ENCODE measurements around the gene BMPR2.

DNA sequence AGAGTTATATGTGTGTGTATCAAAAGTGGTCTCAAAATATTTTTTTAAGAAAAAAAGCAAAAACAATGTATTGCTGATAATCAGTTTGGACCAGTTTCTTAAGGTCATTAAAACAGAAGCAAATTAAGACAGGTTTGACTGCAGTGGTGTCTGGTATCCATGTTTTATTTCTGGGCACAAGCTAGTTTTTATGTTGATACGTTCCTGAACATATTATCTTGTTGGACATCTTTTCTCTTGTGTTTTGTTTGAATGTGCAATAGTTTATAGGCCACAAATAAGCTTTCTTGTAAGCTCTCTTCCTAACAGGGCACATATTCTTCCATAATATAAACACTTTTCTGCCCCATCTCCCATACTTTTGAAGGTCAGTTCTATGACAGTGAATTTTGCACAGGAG lies 184.1 kb downstream of the BMPR2 start:
- no peak for TF ChIP-seq CTCF (IDR thresholded peaks at IDR 0.05)
- TF ChIP-seq EP300 (IDR thresholded peaks at IDR 0.05): no peak
- no peak for TF ChIP-seq POLR2A (IDR thresholded peaks at IDR 0.05)

All from sigmoid colon (tissue), 4 donors.